Measurements from ENCODE around the gene MCM3AP. TPM values are rescaled to one million over a fixed set of nuclear protein-coding genes. Genes with fewer than 3 reads are reported as not detected.

Gene MCM3AP
- total RNA-seq, 3 donors from 2014 or later, result 134 to 144 (median 140) TPM

DNA sequence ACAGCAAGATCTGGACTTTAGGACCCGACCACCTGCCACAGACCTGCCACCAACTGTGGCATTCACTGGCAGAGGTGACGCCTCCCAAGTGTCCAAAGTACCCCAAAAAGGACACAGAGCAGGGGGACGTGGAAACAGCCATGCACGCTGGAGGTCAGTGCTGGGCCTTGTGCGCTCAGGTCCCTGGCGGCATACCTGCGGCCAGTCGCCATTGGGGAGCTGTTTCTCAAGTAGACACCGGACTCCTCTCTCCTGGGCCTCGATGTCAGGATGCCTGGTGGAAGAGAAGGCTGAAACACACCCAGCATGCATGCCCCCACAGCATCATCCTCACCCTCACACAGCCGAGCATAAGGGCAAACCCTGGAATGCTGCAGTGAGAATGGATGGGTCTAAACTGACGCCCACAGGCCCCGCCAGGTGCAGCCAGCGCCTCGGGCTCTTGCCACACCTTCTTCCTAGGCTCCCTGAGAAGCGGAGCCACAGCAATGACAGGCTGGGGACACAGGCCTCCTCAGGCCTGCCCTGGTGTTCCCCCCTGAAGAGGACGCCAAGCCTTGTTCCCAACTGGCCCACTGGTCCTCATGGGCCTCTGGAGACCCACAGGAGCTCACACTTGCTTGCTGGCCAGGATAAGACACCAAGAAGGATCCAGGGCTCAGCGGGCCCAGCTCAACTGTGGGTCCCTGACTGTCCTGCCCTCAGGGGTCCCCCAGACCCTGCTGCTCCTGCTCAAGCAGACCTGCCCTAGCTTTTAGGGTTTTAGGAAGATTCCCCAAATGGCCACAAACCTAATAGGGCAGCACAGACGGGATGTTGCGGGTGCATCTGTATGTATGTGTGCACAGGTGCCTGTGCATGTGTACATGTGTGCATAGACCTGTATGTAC is 93.5 kb downstream of the MCM3AP start:
- DNase-seq, result no peak
- Mint-ChIP-seq H3K27me3 (ENCODE audit: low read depth) (no peaks in the 10 kb centered on the region), H3K9me3 (no peaks in the 10 kb centered on the region), H3K4me1 (ENCODE audit: low read depth) (no peaks in the 10 kb centered on the region), H3K36me3 (ENCODE audit: insufficient read depth) (peaks cover 5% of the 10 kb centered on the region), H3K4me3 (no peak overlapping the region)
- ATAC-seq, result no peak

DNA sequence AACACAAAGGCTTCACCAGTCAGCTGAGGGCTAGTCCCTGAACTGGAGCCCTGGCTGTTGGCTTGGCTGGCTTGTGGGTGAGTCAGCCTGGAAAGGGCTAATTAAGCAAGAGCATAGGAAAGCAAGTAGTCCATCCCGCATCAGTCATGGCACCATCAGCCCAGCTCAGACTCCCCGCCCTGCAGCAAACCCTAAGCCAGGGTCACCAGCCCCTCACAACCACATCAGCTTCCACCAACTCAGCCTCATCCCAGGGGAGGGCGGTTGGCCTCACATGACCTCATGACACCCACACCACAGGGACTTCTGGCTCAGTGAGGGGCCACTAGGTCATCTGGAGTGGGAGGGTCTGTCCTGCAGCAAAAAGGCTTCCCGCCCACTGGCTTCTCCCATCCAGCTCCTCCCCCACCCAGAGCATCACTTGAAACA is 94.1 kb downstream of the MCM3AP start:
- peaks cover 3% of the 10 kb centered on the region for H3K36me3 Mint-ChIP-seq (ENCODE audit: insufficient read depth)
- ATAC-seq (no peak), DNase-seq (no peak)
- no peaks in the 10 kb centered on the region for H3K27me3 Mint-ChIP-seq (ENCODE audit: low read depth)
- no peaks in the 10 kb centered on the region for H3K4me1 Mint-ChIP-seq (ENCODE audit: low read depth)
- H3K9me3 Mint-ChIP-seq, result no peaks in the 10 kb centered on the region
- H3K4me3 Mint-ChIP-seq, result no peak overlapping the region

DNA sequence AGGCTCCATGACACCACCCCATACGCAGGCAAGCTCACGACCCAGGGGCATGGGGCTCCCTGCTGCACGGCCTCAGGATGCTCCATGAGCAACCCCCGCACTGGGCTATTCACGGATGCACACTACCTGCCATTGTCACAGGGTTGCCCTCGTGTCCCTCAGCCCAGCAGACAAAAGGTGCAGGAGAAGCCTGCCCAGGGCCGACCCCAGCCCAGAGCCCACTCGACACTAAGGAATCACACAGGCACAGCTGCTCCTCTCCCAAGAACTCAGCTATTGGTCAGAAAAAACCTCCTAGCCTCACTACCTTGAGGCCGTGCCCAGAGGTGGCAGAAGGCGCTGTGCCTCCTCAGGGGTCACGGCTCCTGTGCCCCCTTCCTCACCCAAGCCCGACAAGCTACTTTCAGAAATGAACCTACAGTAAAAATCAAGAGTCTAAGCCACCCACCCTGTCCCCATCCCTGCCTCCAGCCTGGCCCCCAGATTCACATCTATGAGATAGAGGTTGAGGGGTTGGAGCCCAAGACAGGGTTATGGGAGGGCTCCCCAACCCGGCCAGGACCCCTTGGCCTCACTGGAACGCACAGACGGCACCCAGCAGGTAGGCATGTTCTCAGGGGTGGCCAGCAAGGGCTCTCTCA is 94.8 kb downstream of the MCM3AP start:
- ATAC-seq (no peak), DNase-seq (no peak)
- Mint-ChIP-seq H3K27me3 (ENCODE audit: low read depth) (no peaks in the 10 kb centered on the region), H3K4me1 (ENCODE audit: low read depth) (no peaks in the 10 kb centered on the region), H3K9me3 (no peaks in the 10 kb centered on the region), H3K36me3 (ENCODE audit: insufficient read depth) (peaks cover 2% of the 10 kb centered on the region), H3K4me3 (no peak overlapping the region)

DNA sequence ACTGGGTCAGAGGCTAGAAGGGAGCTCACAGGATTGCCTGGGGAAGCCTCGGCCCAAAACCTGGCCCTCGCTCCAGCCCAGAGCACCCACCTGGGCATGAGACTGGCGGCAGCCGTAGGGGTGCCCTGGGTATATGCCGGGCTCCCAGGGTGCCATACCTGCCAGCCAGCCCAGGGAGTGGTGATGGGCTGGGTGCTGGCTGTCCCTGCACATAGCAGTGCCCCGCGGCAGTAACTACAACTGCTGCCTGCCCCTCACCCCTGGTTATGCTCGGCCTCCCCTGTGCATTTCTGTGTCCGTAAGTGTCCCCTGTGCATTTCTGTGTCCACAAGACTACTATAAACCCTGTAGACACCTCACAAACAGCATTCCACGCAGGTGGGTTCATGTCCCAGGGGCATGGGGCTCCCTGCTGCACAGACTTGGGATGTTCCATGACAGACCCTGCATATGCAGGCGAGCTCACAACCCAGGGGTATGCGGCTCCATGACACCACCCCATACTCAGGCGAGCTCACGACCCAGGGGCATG is 95.4 kb downstream of the MCM3AP start:
- ATAC-seq, result no peak
- Mint-ChIP-seq H3K4me1 (ENCODE audit: low read depth) (peaks cover 1% of the 10 kb centered on the region), H3K9me3 (no peaks in the 10 kb centered on the region), H3K4me3 (no peak overlapping the region), H3K27me3 (ENCODE audit: low read depth) (no peaks in the 10 kb centered on the region), H3K36me3 (ENCODE audit: insufficient read depth) (no peaks in the 10 kb centered on the region)
- no peak for DNase-seq

DNA sequence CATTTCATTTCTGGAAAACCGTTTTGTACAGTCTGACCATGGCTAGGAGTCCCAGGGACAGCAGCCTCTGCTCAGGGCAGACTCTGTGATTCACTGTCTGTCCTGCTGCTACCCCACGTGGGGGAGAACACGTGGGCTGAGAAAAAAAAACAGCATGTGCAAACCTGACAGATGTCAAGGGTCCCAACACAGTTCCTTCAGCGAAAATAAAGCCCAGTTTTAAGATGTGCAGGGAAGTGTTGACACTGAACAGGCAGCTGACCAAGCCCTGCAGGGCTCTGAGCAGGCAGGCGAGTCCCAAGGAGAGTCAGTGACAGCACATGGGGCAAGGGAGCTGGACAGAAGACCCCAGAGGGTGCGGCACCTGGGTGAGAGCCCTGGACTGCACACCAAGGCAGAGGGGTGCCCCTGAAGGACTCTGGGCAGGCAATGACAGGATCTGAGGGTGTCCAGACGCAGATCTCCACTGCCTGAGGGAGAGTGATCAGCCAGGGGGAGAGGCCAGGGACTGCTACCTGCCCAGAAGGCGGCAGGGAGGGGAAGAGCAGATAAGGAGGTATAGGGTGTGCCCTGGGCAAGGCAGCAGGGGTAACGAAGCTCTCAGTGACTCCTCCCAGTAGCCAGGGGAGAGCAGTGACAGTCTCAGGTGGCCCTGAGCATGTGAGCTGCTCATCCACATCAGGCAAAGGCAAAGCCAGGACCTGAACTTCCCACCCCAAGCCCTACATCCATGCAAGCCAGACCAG is 96.0 kb downstream of the MCM3AP start:
- H3K27me3 Mint-ChIP-seq (ENCODE audit: low read depth), result no peaks in the 10 kb centered on the region
- H3K9me3 Mint-ChIP-seq, result no peaks in the 10 kb centered on the region
- ATAC-seq (no peak), DNase-seq (no peak)
- H3K4me1 Mint-ChIP-seq (ENCODE audit: low read depth), result peaks cover 1% of the 10 kb centered on the region
- no peak overlapping the region for H3K4me3 Mint-ChIP-seq
- no peaks in the 10 kb centered on the region for H3K36me3 Mint-ChIP-seq (ENCODE audit: insufficient read depth)

DNA sequence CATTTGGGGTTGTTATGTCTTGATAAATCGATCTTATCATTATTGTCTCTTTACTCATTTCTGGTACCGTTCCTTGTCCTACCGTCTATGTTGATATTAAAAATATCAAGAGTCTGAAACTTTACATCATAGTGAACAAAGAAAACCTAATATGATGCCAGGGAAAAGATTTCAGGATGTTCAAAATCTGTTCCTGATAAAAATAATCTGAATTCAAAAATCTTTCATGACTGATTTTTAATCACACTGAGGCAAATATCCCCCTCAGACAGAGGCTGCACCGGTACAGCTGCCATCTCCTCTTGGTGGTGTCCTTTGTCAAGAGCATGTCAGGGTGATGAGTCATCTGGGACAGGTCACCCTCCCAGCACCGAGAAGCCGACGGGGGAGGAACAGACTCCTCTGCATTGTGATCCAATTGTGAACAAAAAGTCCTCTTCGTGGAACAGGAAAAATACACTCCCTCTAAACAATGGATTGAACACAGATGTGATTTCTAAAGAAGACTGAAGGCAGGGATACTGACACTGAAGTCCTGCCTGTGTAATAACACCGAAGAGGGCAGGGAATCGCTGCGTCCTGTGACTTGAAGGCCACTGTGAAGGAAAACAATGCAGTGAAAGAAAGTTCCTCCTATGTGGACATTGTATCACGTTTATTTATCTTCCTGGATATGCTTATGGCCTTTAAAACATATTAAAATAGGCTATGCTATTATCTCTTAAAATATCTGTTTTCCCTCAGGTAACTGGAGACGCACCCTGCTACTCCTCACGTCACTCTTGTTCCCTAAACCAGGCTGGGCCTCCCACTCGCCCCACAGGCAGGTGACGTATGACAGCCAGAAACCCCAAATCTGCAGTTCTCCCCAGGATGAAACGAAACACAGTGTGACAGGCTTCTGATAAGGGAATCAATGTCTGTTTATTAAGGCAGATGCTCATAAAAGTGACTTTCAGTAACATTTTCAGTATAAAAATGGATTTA is 96.9 kb downstream of the MCM3AP start:
- ATAC-seq (no peak), DNase-seq (no peak)
- Mint-ChIP-seq H3K27me3 (ENCODE audit: low read depth) (no peaks in the 10 kb centered on the region), H3K36me3 (ENCODE audit: insufficient read depth) (no peaks in the 10 kb centered on the region), H3K4me3 (no peak overlapping the region), H3K9me3 (no peaks in the 10 kb centered on the region), H3K4me1 (ENCODE audit: low read depth) (peaks cover 1% of the 10 kb centered on the region)

DNA sequence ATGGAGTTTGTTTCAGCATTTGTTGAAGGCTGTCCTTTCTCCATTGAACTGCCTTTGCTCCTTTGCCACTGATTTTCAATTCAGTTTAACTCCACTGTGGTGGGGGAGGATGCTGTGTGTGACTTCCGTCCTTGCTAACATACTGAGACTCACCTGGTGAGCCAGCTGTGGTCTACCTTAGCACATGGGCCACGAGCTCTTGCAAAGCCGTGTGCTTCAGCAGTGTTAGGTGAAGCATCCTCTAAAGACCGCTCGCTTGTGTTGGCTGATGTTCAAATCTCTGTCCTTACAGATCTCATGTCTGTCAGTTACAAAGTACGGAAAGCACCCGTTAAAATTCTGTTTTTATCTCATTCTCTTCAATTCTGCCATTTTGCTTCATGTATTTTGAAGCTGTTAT is 97.6 kb downstream of the MCM3AP start:
- no peaks in the 10 kb centered on the region for H3K27me3 Mint-ChIP-seq (ENCODE audit: low read depth)

DNA sequence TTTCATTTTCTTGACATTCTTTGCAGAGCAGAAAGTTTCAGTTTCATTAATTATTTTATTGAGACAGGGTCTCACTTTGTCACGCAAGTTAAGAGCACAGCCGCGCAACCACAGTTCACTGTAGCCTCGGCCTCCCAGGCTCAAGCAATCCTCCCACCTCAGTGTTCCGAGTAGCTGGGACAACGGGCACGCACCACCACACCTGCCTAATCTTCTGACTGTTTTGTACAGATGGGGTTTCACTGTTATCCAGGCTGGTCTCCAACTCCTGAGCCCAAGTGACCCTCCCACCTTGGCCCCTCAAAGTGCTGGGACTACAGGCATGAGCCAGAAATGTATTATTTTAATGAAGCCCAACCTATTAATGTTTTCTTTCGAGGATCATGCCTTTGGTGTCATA is 98.2 kb downstream of the MCM3AP start:
- Mint-ChIP-seq H3K27me3 (ENCODE audit: low read depth) (no peaks in the 10 kb centered on the region), H3K4me1 (ENCODE audit: low read depth) (peaks cover 1% of the 10 kb centered on the region), H3K36me3 (ENCODE audit: insufficient read depth) (no peaks in the 10 kb centered on the region), H3K4me3 (no peak overlapping the region), H3K9me3 (no peaks in the 10 kb centered on the region)
- DNase-seq (no peak), ATAC-seq (no peak)

More for the DNA sequence above, 97.6 kb downstream of the MCM3AP start:
- Mint-ChIP-seq H3K4me3 (no peak overlapping the region), H3K9me3 (no peaks in the 10 kb centered on the region), H3K4me1 (ENCODE audit: low read depth) (peaks cover 1% of the 10 kb centered on the region), H3K36me3 (ENCODE audit: insufficient read depth) (no peaks in the 10 kb centered on the region)
- DNase-seq (no peak), ATAC-seq (no peak)

DNA sequence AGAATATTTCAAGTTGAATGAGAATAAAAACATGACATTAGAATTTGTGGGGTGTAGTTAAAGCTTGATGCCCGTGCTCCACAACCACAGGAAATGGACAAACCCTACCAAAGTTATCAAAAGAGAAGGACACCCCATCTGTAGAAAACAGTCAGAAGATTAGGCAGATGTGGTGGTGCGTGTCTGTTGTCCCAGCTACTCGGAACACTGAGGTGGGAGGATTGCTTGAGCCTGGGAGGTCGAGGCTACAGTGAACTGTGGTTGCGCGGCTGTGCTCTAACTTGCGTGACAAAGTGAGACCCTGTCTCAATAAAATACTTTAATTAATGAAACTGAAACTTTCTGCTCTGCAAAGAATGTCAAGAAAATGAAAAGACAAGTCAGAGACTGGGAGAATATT is 99.7 kb downstream of the MCM3AP start:
- H3K27me3 Mint-ChIP-seq (ENCODE audit: low read depth), result no peaks in the 10 kb centered on the region
- no peak for DNase-seq

More for the DNA sequence above, 99.7 kb downstream of the MCM3AP start:
- Mint-ChIP-seq H3K4me1 (ENCODE audit: low read depth) (peaks cover 1% of the 10 kb centered on the region), H3K4me3 (no peak overlapping the region), H3K9me3 (no peaks in the 10 kb centered on the region), H3K36me3 (ENCODE audit: insufficient read depth) (no peaks in the 10 kb centered on the region)
- no peak for ATAC-seq

Other genes with a start within 250 kb of the MCM3AP start
- 1 to 10 TPM; 4.8 to 7.7 (median 5.7) TPM for gene COL6A2, start 187.5 kb downstream of the MCM3AP start, total RNA-seq
- gene FTCD, start 130.0 kb downstream of the MCM3AP start, total RNA-seq, result under 1 TPM; 0.33 to 0.71 (median 0.40) TPM
- 10 to 100 TPM in 2 of 3 donors, 1 to 10 TPM in 1; 6.8 to 17.5 (median 10.6) TPM for gene SPATC1L, start 101.2 kb downstream of the MCM3AP start, total RNA-seq
- gene LSS, start 56.8 kb downstream of the MCM3AP start, total RNA-seq, result 10 to 100 TPM; 14.5 to 20.6 (median 17.2) TPM
- 10 to 100 TPM; 20.5 to 21.8 (median 20.9) TPM for gene YBEY, start 731 bp upstream of the MCM3AP start, total RNA-seq
- 1 to 10 TPM; 3.6 to 3.9 (median 3.7) TPM for gene C21orf58, start 38.3 kb upstream of the MCM3AP start, total RNA-seq
- 10 to 100 TPM; 29.4 to 33.1 (median 31.0) TPM for gene PCNT, start 38.5 kb upstream of the MCM3AP start, total RNA-seq
- gene DIP2A, start 173.3 kb upstream of the MCM3AP start, total RNA-seq, result 10 to 100 TPM; 17.8 to 19.5 (median 18.9) TPM

All from activated T-cell treated with anti-CD3 and anti-CD28 coated beads, Interleukin-2, amount 50 U/mL, for 4 hours (primary cell).